Psoas muscle (tissue), 8 donors: Measurements from ENCODE around the gene FRZB. TPM values are rescaled to one million over a fixed set of nuclear protein-coding genes. Genes with fewer than 3 reads are reported as not detected.

Source experiments
- ATAC-seq, 4 donors: fragments of 200-7000 bp; cut with Tn5 transposase; one replicate each; pipeline ENCODE4 v1.9.1; 2020; ENCODE audit warnings: moderate library complexity in 3 of 4, mild to moderate bottlenecking in 2 of 4
- DNase-seq, 2 donors: peaks; one replicate each; pipeline ENCODE4 v3.0.0-alpha.2; 2020
- H3K27ac ChIP-seq: fragments of 200-600 bp; one replicate; pipeline ENCODE4 v1.8.0; 2022
- H3K27me3 ChIP-seq, 3 donors: fragments of 200-600 bp in 1 of 3; one replicate each; pipeline versions ENCODE4 v1.6.1 to v1.8.0; 2013 to 2022; ENCODE audit warnings: low read length in 2 of 3, mild to moderate bottlenecking in 2 of 3, moderate library complexity in 1 of 3; ENCODE audit not compliant: insufficient read depth in 3 of 3
- H3K36me3 ChIP-seq, 2 donors: fragments of 200-600 bp in 1 of 2; one replicate each; pipeline versions ENCODE4 v1.6.1 to v1.8.0; 2013 to 2022; ENCODE audit warnings: low read depth in 1 of 2, mild to moderate bottlenecking in 1 of 2, moderate library complexity in 1 of 2; ENCODE audit not compliant: insufficient read depth in 1 of 2
- H3K4me1 ChIP-seq: fragments of 200-600 bp; one replicate; pipeline ENCODE4 v1.8.0; 2022
- H3K4me3 ChIP-seq: fragments of 200-600 bp; one replicate; pipeline ENCODE4 v1.8.0; 2022; ENCODE audit warnings: mild to moderate bottlenecking
- H3K9me3 ChIP-seq: fragments of 200-600 bp; one replicate; pipeline ENCODE4 v1.8.0; 2022
- WGBS, 3 donors: extraction: QIAGEN DNeasy Blood & Tissue Kit; methylation state at CpG; one replicate each; pipeline versions ENCODE4 v1.1.6 to v1.1.7; 2013; 5-methylcytosine and 5-hydroxymethylcytosine counted together
- intact Hi-C, 2 donors: fragments of 100-400 bp; cut with DNase I; formaldehyde crosslinking; loops; one replicate each; pipeline versions ENCODE4 v1.11.0 to v1.14.2; 2022
- polyA plus RNA-seq, 3 donors: library from polyadenylated mRNA; stranded (reverse); fragments of 200-250 nt; gene quantifications; one replicate each; pipeline ENCODE4 v1.2.3, GENCODE V29; 2013
- total RNA-seq, 4 donors: library from RNA; stranded (reverse); fragmentation: NEBNext Ultra II Directional in 2 of 4; extraction: Animal tissue kit (Norgen Biotek cat#: 25700) in 2 of 4; gene quantifications; one replicate each; pipeline versions ENCODE4 v1.2.1 to v1.2.4, GENCODE V29; 2021 to 2023
- TF ChIP-seq, protein P1 (sequence below): fragments of 200-600 bp; IDR thresholded peaks from one replicate; pipeline ENCODE4 v1.8.0; 2022; ENCODE audit warnings: antibody characterized with exemption
- donor health status: healthy with polysubstance abuse.
- donor health status: DM: no; HTN: no; CAD: no; lungs with moderate emphysema.
- donor health status: Bipolar disorder and iron deficiency.
- donor health status: healthy.
- donor health status: DM: yes; HTN: yes; CAD: no.
- donor health status: DM: no; HTN: no; CAD: no.
- donor health status: DM: no; HTN: no; CAD: no.
- donor health status: DM: yes; HTN: yes; CAD: no.

FRZB gene
- total and polyA plus RNA-seq, 7 donors, result 0.57 to 19.8 (median 2.7) TPM

DNA sequence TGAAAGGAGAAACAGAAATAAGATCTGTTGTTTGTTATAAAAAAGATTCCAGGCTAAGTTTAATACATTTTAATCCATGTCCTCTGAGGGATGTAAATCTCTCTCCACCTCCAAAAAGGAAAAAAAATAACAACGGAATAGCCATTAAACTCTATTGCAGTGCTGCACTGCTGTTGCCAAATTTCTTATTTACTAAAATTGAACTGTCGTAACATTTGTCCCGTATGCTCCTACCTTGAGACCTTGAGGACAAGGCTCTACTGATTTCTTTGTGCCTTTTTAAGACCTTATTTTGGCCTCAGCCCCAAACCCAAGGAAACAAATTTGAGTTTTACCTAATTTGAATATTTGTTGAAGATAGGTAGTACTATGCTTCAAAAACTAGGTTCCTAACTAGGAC, 56.4 kb downstream of the FRZB start:
- TF ChIP-seq, protein P1, sequence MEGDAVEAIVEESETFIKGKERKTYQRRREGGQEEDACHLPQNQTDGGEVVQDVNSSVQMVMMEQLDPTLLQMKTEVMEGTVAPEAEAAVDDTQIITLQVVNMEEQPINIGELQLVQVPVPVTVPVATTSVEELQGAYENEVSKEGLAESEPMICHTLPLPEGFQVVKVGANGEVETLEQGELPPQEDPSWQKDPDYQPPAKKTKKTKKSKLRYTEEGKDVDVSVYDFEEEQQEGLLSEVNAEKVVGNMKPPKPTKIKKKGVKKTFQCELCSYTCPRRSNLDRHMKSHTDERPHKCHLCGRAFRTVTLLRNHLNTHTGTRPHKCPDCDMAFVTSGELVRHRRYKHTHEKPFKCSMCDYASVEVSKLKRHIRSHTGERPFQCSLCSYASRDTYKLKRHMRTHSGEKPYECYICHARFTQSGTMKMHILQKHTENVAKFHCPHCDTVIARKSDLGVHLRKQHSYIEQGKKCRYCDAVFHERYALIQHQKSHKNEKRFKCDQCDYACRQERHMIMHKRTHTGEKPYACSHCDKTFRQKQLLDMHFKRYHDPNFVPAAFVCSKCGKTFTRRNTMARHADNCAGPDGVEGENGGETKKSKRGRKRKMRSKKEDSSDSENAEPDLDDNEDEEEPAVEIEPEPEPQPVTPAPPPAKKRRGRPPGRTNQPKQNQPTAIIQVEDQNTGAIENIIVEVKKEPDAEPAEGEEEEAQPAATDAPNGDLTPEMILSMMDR, result no peak
- Histone ChIP-seq H3K27me3 (no peaks in the 10 kb centered on the region), H3K4me3 (no peak overlapping the region), H3K27ac (no peak overlapping the region), H3K4me1 (no peaks in the 10 kb centered on the region), H3K9me3 (no peaks in the 10 kb centered on the region), H3K36me3 (no peaks in the 10 kb centered on the region)
- DNase-seq, result no peak
- intact Hi-C loops, result no loop called here
- ATAC-seq, result no peak
- 65 to 73% (median 66%) methylated on average over 3 of the region's 3 CpGs for WGBS, 3 donors

DNA sequence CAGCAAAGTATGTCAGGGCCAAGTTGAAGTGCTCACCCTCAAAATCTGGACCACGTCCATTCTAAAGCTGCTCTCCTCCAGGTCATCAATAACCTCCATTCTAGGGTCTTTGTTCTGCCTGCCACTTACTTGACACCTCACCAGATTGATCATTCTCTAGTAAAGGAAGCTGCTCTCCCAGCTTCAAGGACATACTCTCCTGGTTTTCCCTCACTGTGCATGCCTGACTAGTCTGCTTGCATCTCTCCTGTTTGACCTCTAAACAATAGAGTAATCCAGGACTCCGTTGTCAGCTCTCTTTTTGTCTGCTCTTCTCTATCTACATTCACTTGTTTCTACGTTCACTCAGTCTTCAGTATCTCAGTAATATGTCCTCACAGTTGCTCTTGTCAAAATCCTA, 59.1 kb downstream of the FRZB start:
- 82 to 88% (median 88%) methylated on average over 3 of the region's 3 CpGs for WGBS, 3 donors
- H3K4me1 ChIP-seq, result no peaks in the 10 kb centered on the region
- H3K27ac ChIP-seq, result no peak overlapping the region
- H3K36me3 ChIP-seq, result no peaks in the 10 kb centered on the region
- DNase-seq, result no peak
- TF ChIP-seq, protein P1, result no peak
- ATAC-seq, result no peak
- no peaks in the 10 kb centered on the region for H3K27me3 ChIP-seq
- H3K9me3 ChIP-seq, result no peaks in the 10 kb centered on the region
- intact Hi-C loops, result no loop called here
- H3K4me3 ChIP-seq, result no peak overlapping the region

DNA sequence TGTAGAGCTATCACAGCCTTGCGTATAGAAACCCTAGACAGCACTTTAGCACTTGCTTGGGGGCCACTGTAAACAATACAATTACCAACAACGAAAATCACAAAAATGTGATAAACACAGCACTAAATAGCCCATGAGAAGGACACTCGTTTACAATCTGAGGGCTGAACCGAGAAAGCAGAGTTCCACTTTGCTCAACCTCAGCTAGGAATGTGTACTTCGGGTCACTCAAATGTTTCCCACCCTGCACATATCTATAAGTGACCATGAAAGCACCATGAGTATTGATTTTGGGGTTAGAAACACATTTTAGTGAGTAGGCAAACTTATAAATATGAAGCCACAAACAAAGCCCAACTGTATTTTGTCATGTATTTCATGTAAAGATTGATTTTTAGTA, 62.3 kb downstream of the FRZB start:
- H3K4me1 ChIP-seq, result no peaks in the 10 kb centered on the region
- H3K27me3 ChIP-seq, result no peaks in the 10 kb centered on the region
- H3K9me3 ChIP-seq, result no peaks in the 10 kb centered on the region
- no peak overlapping the region for H3K4me3 ChIP-seq
- DNase-seq, result no peak
- H3K36me3 ChIP-seq, result no peaks in the 10 kb centered on the region
- ATAC-seq, result no peak
- no peak overlapping the region for H3K27ac ChIP-seq
- intact Hi-C loops, result no loop called here
- WGBS, 3 donors, result 84 to 89% (median 86%) methylated on average over 5 of the region's 5 CpGs
- TF ChIP-seq, protein P1, result no peak

DNA sequence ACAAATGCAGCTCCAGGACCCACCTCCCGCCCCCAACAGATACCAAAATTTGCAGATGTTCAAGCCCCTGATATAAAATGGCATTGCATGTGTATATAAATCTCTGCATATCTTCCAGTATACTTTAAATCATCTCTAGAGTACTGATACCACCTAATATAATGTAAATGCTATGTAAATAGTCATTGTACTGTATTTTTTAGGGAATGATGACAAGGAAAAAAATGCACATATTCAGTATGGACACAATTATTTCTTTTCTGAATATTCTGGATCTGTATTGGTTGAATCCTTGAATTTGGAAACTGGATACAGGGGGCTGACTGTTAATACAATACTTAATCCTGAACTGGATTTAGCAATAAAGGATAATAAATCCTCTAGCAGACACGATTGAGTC, 67.7 kb downstream of the FRZB start:
- DNase-seq, result no peak
- Histone ChIP-seq H3K9me3 (no peaks in the 10 kb centered on the region), H3K27me3 (no peaks in the 10 kb centered on the region), H3K4me1 (peaks cover 3% of the 10 kb centered on the region), H3K36me3 (no peaks in the 10 kb centered on the region), H3K4me3 (no peak overlapping the region), H3K27ac (no peak overlapping the region)
- ATAC-seq, result no peak
- TF ChIP-seq, protein P1, result no peak
- WGBS, 3 donors, result 65 to 73% (median 71%) methylated on average over 2 of the region's 2 CpGs
- intact Hi-C loops, result no loop called here

DNA sequence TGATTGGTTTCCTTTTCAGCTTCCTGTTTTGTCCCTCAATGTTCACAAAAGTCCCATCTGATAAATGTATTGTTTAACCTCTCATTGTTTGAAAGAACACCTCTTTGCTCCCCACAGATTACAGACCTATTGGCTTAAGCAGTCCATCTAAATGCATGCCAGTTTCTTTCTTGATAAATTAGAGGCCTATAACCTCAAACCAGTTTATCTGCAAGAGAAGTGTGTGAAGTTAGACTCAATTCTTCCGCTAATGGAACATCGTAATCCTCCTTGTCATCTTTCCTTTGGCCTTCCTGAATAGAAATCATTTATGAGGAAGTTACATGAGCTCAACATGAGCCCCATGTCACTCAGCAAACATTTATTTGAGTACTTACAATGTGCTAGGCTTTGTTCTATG, 74.0 kb downstream of the FRZB start:
- H3K9me3 ChIP-seq, result no peaks in the 10 kb centered on the region
- no peaks in the 10 kb centered on the region for H3K27me3 ChIP-seq
- H3K4me1 ChIP-seq, result peaks cover 3% of the 10 kb centered on the region
- no peak overlapping the region for H3K4me3 ChIP-seq
- intact Hi-C loops, result no loop called here
- 84 to 91% (median 90%) methylated on average over 2 of the region's 2 CpGs for WGBS, 3 donors
- TF ChIP-seq, protein P1, result no peak
- H3K36me3 ChIP-seq, result no peaks in the 10 kb centered on the region
- DNase-seq (no peak), ATAC-seq (no peak)
- H3K27ac ChIP-seq, result no peak overlapping the region
